Measurements from ENCODE around the gene SLC25A47. TPM values are rescaled to one million over a fixed set of nuclear protein-coding genes. Genes with fewer than 3 reads are reported as not detected.

The SLC25A47 gene
- total and polyA plus RNA-seq, 2 donors (not counting 3 experiments of a cell fraction or from before 2014, with no cell fraction given) = not detected

- ChIA-PET POLR2A (interaction anchor here (0.7 kb wide), 1 partner anchor 120 kb away, joined by 3 read pairs; no protein-coding TSS in a partner anchor), CTCF (no interaction called here)
- no TSS peak for BruUV-seq (replicated peaks)
- H3K27me3 ChIP-seq (ENCODE audit: control insufficient read depth in 2 of 2, insufficient read depth in 2 of 2, low read length in 2 of 2) = no peaks in the 10 kb centered on the region
- H3K9ac ChIP-seq (replicated peaks; ENCODE audit: extremely low read depth, insufficient read depth, low read length) = no peak overlapping the region
- peak overlapping the region; percentile 1 for H3K4me2 ChIP-seq (ENCODE audit: insufficient read depth, low read length)
- dilution Hi-C loops (cut with MboI; ENCODE audit: extremely low pct_ligation_motif_present, low sequenced_read_pairs) = no loop called here
- H3K9me3 ChIP-seq (replicated peaks; ENCODE audit: control insufficient read depth, insufficient read depth, low read length) = no peaks in the 10 kb centered on the region
- H3K36me3 ChIP-seq (ENCODE audit: control insufficient read depth in 2 of 2, extremely low read depth in 1 of 2, insufficient read depth in 2 of 2, low read length in 2 of 2) = peaks cover 6 to 17% of the 10 kb centered on the region in 2 experiments
- no peaks in the 10 kb centered on the region for H3K9me1 ChIP-seq (replicated peaks; ENCODE audit: control insufficient read depth, extremely low read depth, insufficient read depth, low read length)
- TF ChIP-seq EZH2 (IDR thresholded peaks at IDR 0.05; ENCODE audit: borderline replicate concordance, low read depth, low read length, severe bottlenecking) (no peak), JUN (IDR thresholded peaks at IDR 0.05; ENCODE audit: borderline replicate concordance, insufficient read depth, insufficient read length, low read depth) (no peak), FOS (IDR thresholded peaks at IDR 0.05; ENCODE audit: borderline replicate concordance, insufficient read depth, low read length) (peak; percentile 15)
- H2AFZ ChIP-seq (ENCODE audit: low read depth, low read length) = no peak overlapping the region
- peaks cover 31% of the 10 kb centered on the region for H3K4me1 ChIP-seq (ENCODE audit: control insufficient read depth, extremely low read depth, insufficient read depth, low read length)
- no peak overlapping the region for H3K4me3 ChIP-seq (replicated peaks in 1 of 3; ENCODE audit: insufficient read depth in 1 of 3, low read depth in 1 of 3, low read length in 3 of 3)
- intact Hi-C loops (cut with micrococcal nuclease) = no loop called here
- DNase-seq (ENCODE audit: low read depth, low spot score) = no peak
- no peaks in the 10 kb centered on the region for H4K20me1 ChIP-seq (replicated peaks; ENCODE audit: control insufficient read depth, extremely low read depth, insufficient read depth, low read length)
- no peak overlapping the region for H3K27ac ChIP-seq (ENCODE audit: insufficient read depth, low read depth, low read length)
- H3K79me2 ChIP-seq (ENCODE audit: control insufficient read depth, insufficient read depth, low read length) = peaks cover 12% of the 10 kb centered on the region
- FAIRE-seq = no peak
Measured at GRCh38 chr14:100370003-100370402, 46.9 kb downstream of the SLC25A47 start.

GRCh38 chr14:100371773-100372172, 48.6 kb downstream of the SLC25A47 start:
- intact Hi-C loops (cut with micrococcal nuclease) = no loop called here

More at GRCh38 chr14:100371773-100372172, 48.6 kb downstream of the SLC25A47 start:
- POLR2A ChIA-PET = no interaction called here
- CTCF ChIA-PET = interaction anchor here (1.1 to 1.9 kb wide), 3 partner anchors 10 to 274 kb away, joined by 3 to 9 read pairs (median 4); no protein-coding TSS in a partner anchor
- Histone ChIP-seq H3K36me3 (ENCODE audit: control insufficient read depth in 2 of 2, extremely low read depth in 1 of 2, insufficient read depth in 2 of 2, low read length in 2 of 2) (peaks cover 3 to 10% of the 10 kb centered on the region in 2 experiments), H3K27ac (ENCODE audit: insufficient read depth, low read depth, low read length) (no peak overlapping the region), H3K4me1 (ENCODE audit: control insufficient read depth, extremely low read depth, insufficient read depth, low read length) (peaks cover 37% of the 10 kb centered on the region), H3K9me3 (replicated peaks; ENCODE audit: control insufficient read depth, insufficient read depth, low read length) (no peaks in the 10 kb centered on the region), H3K4me2 (ENCODE audit: insufficient read depth, low read length) (no peak overlapping the region), H4K20me1 (replicated peaks; ENCODE audit: control insufficient read depth, extremely low read depth, insufficient read depth, low read length) (no peaks in the 10 kb centered on the region), H3K9ac (replicated peaks; ENCODE audit: extremely low read depth, insufficient read depth, low read length) (no peak overlapping the region), H2AFZ (ENCODE audit: low read depth, low read length) (no peak overlapping the region), H3K9me1 (replicated peaks; ENCODE audit: control insufficient read depth, extremely low read depth, insufficient read depth, low read length) (no peaks in the 10 kb centered on the region), H3K4me3 (replicated peaks in 1 of 3; ENCODE audit: insufficient read depth in 1 of 3, low read depth in 1 of 3, low read length in 3 of 3) (no peak overlapping the region), H3K79me2 (ENCODE audit: control insufficient read depth, insufficient read depth, low read length) (peaks cover 14% of the 10 kb centered on the region), H3K27me3 (ENCODE audit: control insufficient read depth in 2 of 2, insufficient read depth in 2 of 2, low read length in 2 of 2) (no peaks in the 10 kb centered on the region)
- DNase-seq (ENCODE audit: low read depth, low spot score) = no peak
- dilution Hi-C loops (cut with MboI; ENCODE audit: extremely low pct_ligation_motif_present, low sequenced_read_pairs) = no loop called here
- FAIRE-seq = no peak
- no TSS peak for BruUV-seq (replicated peaks)
- TF ChIP-seq POLR2A (IDR thresholded peaks at IDR 0.05; ENCODE audit: low read depth, low read length) (no peak), POLR2AphosphoS5 (IDR thresholded peaks at IDR 0.05; ENCODE audit: insufficient read depth, low read depth, low read length) (no peak)
